DND-41 (cell line): Measurements from ENCODE around the gene PHACTR1.

Experiments used
- ATAC-seq: fragments of 200-7000 bp; cut with Tn5 transposase; 3 replicates; pipeline ENCODE4 v1.9.1; 2021; ENCODE audit warnings: low read depth; ENCODE audit not compliant: insufficient read depth
- DNase-seq: peaks from one replicate; pipeline ENCODE4 v3.0.0-alpha.2; 2020
- H2AFZ ChIP-seq: 2 replicates; pipeline ENCODE4 v1.6.0; 2012; ENCODE audit warnings: low read depth, low read length
- H3K27ac ChIP-seq: 2 replicates; pipeline ENCODE4 v1.5.1; 2012; ENCODE audit warnings: low read length, inconsistent platforms
- H3K27me3 ChIP-seq: fragments of 200-600 bp; sonication (generic); 2 replicates; pipeline ENCODE4 v1.6.0; 2012; ENCODE audit warnings: low read length, mild to moderate bottlenecking, inconsistent platforms; ENCODE audit not compliant: insufficient read depth, poor library complexity
- H3K36me3 ChIP-seq: 2 replicates; pipeline ENCODE4 v1.5.1; 2012; ENCODE audit warnings: low read length, inconsistent platforms; ENCODE audit not compliant: insufficient read depth
- H3K4me1 ChIP-seq: 2 replicates; pipeline ENCODE4 v1.5.1; 2012; ENCODE audit warnings: mild to moderate bottlenecking, low read length; ENCODE audit not compliant: insufficient read depth
- H3K4me2 ChIP-seq: 2 replicates; pipeline ENCODE4 v1.6.0; 2012; ENCODE audit warnings: mild to moderate bottlenecking, moderate library complexity, low read length, inconsistent platforms; ENCODE audit not compliant: insufficient read depth
- H3K4me3 ChIP-seq, 2 experiments: fragments of 200-600 bp in 1 of 2; shearing (Covaris generic) in 1 of 2; 2 replicates each; pipeline ENCODE4 v1.5.1; 2012 to 2016; ENCODE audit warnings: inconsistent platforms in 2 of 2, low read length in 2 of 2, mild to moderate bottlenecking in 2 of 2, low read depth in 1 of 2, moderate library complexity in 1 of 2
- H3K79me2 ChIP-seq: 2 replicates; pipeline ENCODE4 v1.6.0; 2012; ENCODE audit warnings: low read length, inconsistent platforms; ENCODE audit not compliant: insufficient read depth
- H3K9ac ChIP-seq: 2 replicates; pipeline ENCODE4 v1.6.0; 2012; ENCODE audit warnings: low read depth, mild to moderate bottlenecking, inconsistent platforms, low read length, moderate library complexity
- H3K9me3 ChIP-seq: 2 replicates; pipeline ENCODE4 v1.5.1; 2012; ENCODE audit warnings: low read length, moderate library complexity, mild to moderate bottlenecking, inconsistent platforms; ENCODE audit not compliant: insufficient read depth, severe bottlenecking
- H4K20me1 ChIP-seq: 2 replicates; pipeline ENCODE4 v1.6.0; 2012; ENCODE audit warnings: low read length; ENCODE audit not compliant: insufficient read depth
- CTCF ChIP-seq: IDR thresholded peaks from 2 replicates; pipeline ENCODE4 v1.5.1; 2012; ENCODE audit warnings: borderline replicate concordance, low read length, moderate library complexity, mild to moderate bottlenecking; ENCODE audit not compliant: poor library complexity, severe bottlenecking; ENCODE audit errors: extremely low read depth
- EZH2 ChIP-seq: IDR thresholded peaks from 3 replicates; pipeline ENCODE4 v1.6.1; 2012; ENCODE audit warnings: borderline replicate concordance, low read depth, mild to moderate bottlenecking, moderate library complexity, low read length, inconsistent platforms; ENCODE audit not compliant: severe bottlenecking

PHACTR1 gene

GRCh38 chr6:12898603-12899002, 182.0 kb downstream of the PHACTR1 start:
- H3K36me3 ChIP-seq = no peaks in the 10 kb centered on the region
- DNase-seq = no peak
- H3K79me2 ChIP-seq = no peaks in the 10 kb centered on the region
- peaks cover 4% of the 10 kb centered on the region for H3K27me3 ChIP-seq
- no peak overlapping the region for H3K4me3 ChIP-seq
- no peak overlapping the region for H2AFZ ChIP-seq
- H3K9me3 ChIP-seq = no peaks in the 10 kb centered on the region
- no peaks in the 10 kb centered on the region for H3K4me1 ChIP-seq
- no peak for TF ChIP-seq EZH2
- TF ChIP-seq CTCF = no peak
- no peaks in the 10 kb centered on the region for H4K20me1 ChIP-seq
- H3K27ac ChIP-seq = no peak overlapping the region
- no peak overlapping the region for H3K9ac ChIP-seq
- ATAC-seq = no peak
- H3K4me2 ChIP-seq = no peak overlapping the region

GRCh38 chr6:12899046-12899833, 182.7 kb downstream of the PHACTR1 start:
- Histone ChIP-seq H3K4me2 (no peak overlapping the region), H3K36me3 (no peaks in the 10 kb centered on the region), H3K9me3 (no peaks in the 10 kb centered on the region), H3K27me3 (peaks cover 4% of the 10 kb centered on the region), H3K4me1 (no peaks in the 10 kb centered on the region), H3K79me2 (no peaks in the 10 kb centered on the region), H3K27ac (no peak overlapping the region), H3K9ac (no peak overlapping the region), H4K20me1 (no peaks in the 10 kb centered on the region), H3K4me3 (no peak overlapping the region), H2AFZ (no peak overlapping the region)
- no peak for ATAC-seq
- no peak for TF ChIP-seq CTCF
- no peak for TF ChIP-seq EZH2
- no peak for DNase-seq

GRCh38 chr6:12903246-12903645, 186.7 kb downstream of the PHACTR1 start:
- no peaks in the 10 kb centered on the region for H3K4me1 ChIP-seq
- H3K36me3 ChIP-seq = no peaks in the 10 kb centered on the region
- no peak overlapping the region for H3K9ac ChIP-seq
- no peak overlapping the region for H3K4me2 ChIP-seq
- no peaks in the 10 kb centered on the region for H4K20me1 ChIP-seq
- no peaks in the 10 kb centered on the region for H3K9me3 ChIP-seq
- H3K4me3 ChIP-seq = no peak overlapping the region
- H3K79me2 ChIP-seq = no peaks in the 10 kb centered on the region
- no peak overlapping the region for H2AFZ ChIP-seq
- ATAC-seq (no peak), DNase-seq (no peak)
- H3K27ac ChIP-seq = no peak overlapping the region
- H3K27me3 ChIP-seq = peaks cover 6% of the 10 kb centered on the region
- TF ChIP-seq CTCF (no peak), EZH2 (no peak)
